HG03139 (cell line): ENCODE results near the gene DUSP22.

Experiments
- ATAC-seq: cut with Tn5 transposase; IDR thresholded peaks from one replicate; pipeline ENCODE4 v1.9.1; 2021; ENCODE audit not compliant: unreplicated experiment

DUSP22 gene

GRCh38 chr6:296151-297122 is 4.2 kb downstream of the DUSP22 start:
- peak; percentile 25 for ATAC-seq

- ATAC-seq, result no peak
Measured at GRCh38 chr6:297571-298232, 5.4 kb downstream of the DUSP22 start.

- no peak for ATAC-seq
Measured at GRCh38 chr6:298233-299103, 6.2 kb downstream of the DUSP22 start.

GRCh38 chr6:299104-299980 is 7.1 kb downstream of the DUSP22 start:
- no peak for ATAC-seq

- no peak for ATAC-seq
Measured at GRCh38 chr6:300026-300425, 7.7 kb downstream of the DUSP22 start.

- no peak for ATAC-seq
Measured at GRCh38 chr6:300494-301198, 8.4 kb downstream of the DUSP22 start.

GRCh38 chr6:301526-301925 is 9.2 kb downstream of the DUSP22 start:
- ATAC-seq, result no peak

GRCh38 chr6:301929-302705 is 9.8 kb downstream of the DUSP22 start:
- no peak for ATAC-seq

GRCh38 chr6:302760-303159 is 10.5 kb downstream of the DUSP22 start:
- no peak for ATAC-seq

GRCh38 chr6:303263-303662 is 11.0 kb downstream of the DUSP22 start:
- ATAC-seq, result no peak

- no peak for ATAC-seq
Measured at GRCh38 chr6:303948-304558, 11.8 kb downstream of the DUSP22 start.

GRCh38 chr6:304833-305370 is 12.6 kb downstream of the DUSP22 start:
- ATAC-seq, result no peak

- peak; percentile 72 for ATAC-seq
Measured at GRCh38 chr6:305371-306206, 13.3 kb downstream of the DUSP22 start.

- no peak for ATAC-seq
Measured at GRCh38 chr6:306641-307061, 14.4 kb downstream of the DUSP22 start.

GRCh38 chr6:307065-307814 is 15.0 kb downstream of the DUSP22 start:
- no peak for ATAC-seq

GRCh38 chr6:307874-308273 is 15.6 kb downstream of the DUSP22 start:
- ATAC-seq, result no peak

- ATAC-seq, result no peak
Measured at GRCh38 chr6:308307-308706, 16.0 kb downstream of the DUSP22 start.
